Heart left ventricle (tissue), 16 donors: ENCODE data around the gene ARSG. TPM values are rescaled to one million over a fixed set of nuclear protein-coding genes. Genes with fewer than 3 reads are reported as not detected.

Experiments used
- ATAC-seq, 4 donors: fragments of 200-7000 bp; cut with Tn5 transposase; one replicate each; pipeline ENCODE4 v1.9.1; 2020 to 2022; ENCODE audit warnings: moderate library complexity in 4 of 4, mild to moderate bottlenecking in 3 of 4, moderate number of reproducible peaks in 1 of 4
- DNase-seq, 5 donors: peaks; one replicate each; pipeline ENCODE4 v3.0.0-alpha.2; 2020
- H3K27ac ChIP-seq, 12 donors: fragments of 200-600 bp; sonication (generic) in 4 of 12; one replicate each; pipeline versions ENCODE4 v1.5.0 to v1.8.0; 2016 to 2022; ENCODE audit warnings: mild to moderate bottlenecking in 2 of 12
- H3K27me3 ChIP-seq, 9 donors: fragments of 200-600 bp; sonication (generic) in 2 of 9; one replicate each; pipeline versions ENCODE4 v1.5.1 to v1.8.0; 2016 to 2022; ENCODE audit warnings: mild to moderate bottlenecking in 3 of 9
- H3K36me3 ChIP-seq, 9 donors: fragments of 200-600 bp; sonication (generic) in 2 of 9; one replicate each; pipeline versions ENCODE4 v1.5.0 to v1.8.0; 2018 to 2022; ENCODE audit warnings: mild to moderate bottlenecking in 2 of 9
- H3K4me1 ChIP-seq, 12 donors: fragments of 200-600 bp; sonication (generic) in 4 of 12; one replicate each; pipeline versions ENCODE4 v1.5.0 to v1.8.0; 2016 to 2022; ENCODE audit warnings: mild to moderate bottlenecking in 3 of 12
- H3K4me3 ChIP-seq, 12 donors: fragments of 200-600 bp; sonication (generic) in 4 of 12; one replicate each; pipeline versions ENCODE4 v1.5.0 to v1.8.0; 2017 to 2022; ENCODE audit warnings: mild to moderate bottlenecking in 9 of 12, moderate library complexity in 4 of 12
- H3K9me3 ChIP-seq, 12 donors: fragments of 200-600 bp; sonication (generic) in 4 of 12; one replicate each; pipeline versions ENCODE4 v1.5.0 to v1.8.0; 2016 to 2022; ENCODE audit warnings: mild to moderate bottlenecking in 1 of 12
- CTCF ChIP-seq, 12 donors: fragments of 200-600 bp; sonication (generic) in 4 of 12; IDR thresholded peaks; one replicate each; pipeline versions ENCODE4 v1.5.0 to v1.8.0; 2018 to 2022; ENCODE audit warnings: antibody characterized with exemption in 12 of 12, mild to moderate bottlenecking in 5 of 12
- POLR2A ChIP-seq, 2 donors: fragments of 450-650 bp; IDR thresholded peaks; one replicate each; pipeline ENCODE4 v1.6.1; 2017; ENCODE audit warnings: antibody characterized with exemption in 2 of 2, mild to moderate bottlenecking in 2 of 2, moderate library complexity in 2 of 2
- WGBS, 4 donors: extraction: QIAGEN DNeasy Blood & Tissue Kit in 2 of 4; methylation state at CpG; one replicate each; pipeline versions ENCODE4 v1.1.5 to v1.1.7; 2013 to 2018; 5-methylcytosine and 5-hydroxymethylcytosine counted together
- intact Hi-C, 10 donors: fragments of 100-400 bp; cut with DNase I; formaldehyde crosslinking; loops; one replicate each; pipeline versions ENCODE4 v1.11.1 to v1.14.2; 2022
- polyA plus RNA-seq, 2 donors: library from polyadenylated mRNA; stranded (reverse); fragments of 200-250 nt; gene quantifications; one replicate each; pipeline ENCODE4 v1.2.3, GENCODE V29; 2013
- total RNA-seq, 9 donors: library from RNA; depleted of rRNA in 2 of 9; stranded (reverse); fragments of >200 nt in 2 of 9; fragmentation: NEBNext Ultra II Directional in 3 of 9; extraction: Animal tissue kit (Norgen Biotek cat#: 25700) in 3 of 9; gene quantifications; one replicate each; pipeline versions ENCODE4 v1.1.0 to v1.2.4, GENCODE V29; 2016 to 2023
- donor health status: ischemic (EF 13 %, LVEDD 7.1; RV severe dilation, severe dysfunction).
- donor health status: healthy with polysubstance abuse.
- donor health status: DM: no; HTN: yes; CAD: no.
- donor health status: DM: no; HTN: no; CAD: no.
- donor health status: ischemic (EF 25% LVEDD 6.9; RV normal size, moderate dysfunction).
- donor health status: ischemic (EF 25% LVEDD 5.7; RV mildly dilated, moderate dysfunction).
- donor health status: healthy.
- donor health status: DM: yes; HTN: yes; CAD: no.
- donor health status: ischemic (EF 35%, LVEDD 5.7; RV mildly dilated, moderate dysfunction).
- donor health status: nonischemic (EF 11% LVEDD 7.7; RV severe dilation, severe dysfunction).
- donor health status: DM: yes; HTN: yes; CAD: no.
- donor health status: PGD.
- donor health status: ischemic (EF 29% LVEDD 5.4; RV normal size, mild dysfunction).
- donor health status: nonischemic (EF 23%, LVEDD 6.1; RV moderate dilation, normal function).

ARSG gene
- total and polyA plus RNA-seq, 11 donors = 1.2 to 4.9 (median 3.3) TPM

GRCh38 chr17:68289473-68289872 is 1.8 kb upstream of the ARSG start:
- no peaks in the 10 kb centered on the region for H3K36me3 ChIP-seq
- peak overlapping the region in 2 of 12 donors; percentile 82 to 98 for H3K27ac ChIP-seq
- peaks cover 2 to 33% (median 13%) of the 10 kb centered on the region in 12 donors for H3K4me1 ChIP-seq
- H3K4me3 ChIP-seq = peak overlapping the region in 3 of 12 donors; percentile 60 to 91 (median 81)
- intact Hi-C loops = no loop called here
- no peak for ATAC-seq
- H3K27me3 ChIP-seq = peaks cover 0 to 9% (median 3%) of the 10 kb centered on the region in 9 donors
- 87 to 92% (median 89%) methylated on average over 7 of the region's 7 CpGs for WGBS, 4 donors
- no peaks in the 10 kb centered on the region for H3K9me3 ChIP-seq
- DNase-seq = no peak
- no peak for TF ChIP-seq CTCF (IDR thresholded peaks at IDR 0.05)
- TF ChIP-seq POLR2A (IDR thresholded peaks at IDR 0.05) = no peak

GRCh38 chr17:68289936-68290267 is 1.4 kb upstream of the ARSG start:
- peak overlapping the region in 10 of 12 donors; percentile 60 to 91 (median 71) for H3K4me3 ChIP-seq
- H3K27me3 ChIP-seq = peaks cover 0 to 13% (median 3%) of the 10 kb centered on the region in 9 donors
- ATAC-seq (no peak), DNase-seq (no peak)
- no peak for TF ChIP-seq CTCF (IDR thresholded peaks at IDR 0.05)
- no peak for TF ChIP-seq POLR2A (IDR thresholded peaks at IDR 0.05)
- H3K27ac ChIP-seq = peak overlapping the region in 4 of 12 donors; percentile 71 to 98 (median 78)
- intact Hi-C loops = loop anchor here in 3 of 10 donors (5.0 to 10.0 kb wide), 2 partner anchors 85 to 87 kb away; no protein-coding TSS in a partner anchor
- H3K4me1 ChIP-seq = peaks cover 2 to 33% (median 13%) of the 10 kb centered on the region in 12 donors
- H3K36me3 ChIP-seq = no peaks in the 10 kb centered on the region
- H3K9me3 ChIP-seq = no peaks in the 10 kb centered on the region
- 31 to 46% (median 36%) methylated on average over 9 of the region's 9 CpGs for WGBS, 4 donors

DNA sequence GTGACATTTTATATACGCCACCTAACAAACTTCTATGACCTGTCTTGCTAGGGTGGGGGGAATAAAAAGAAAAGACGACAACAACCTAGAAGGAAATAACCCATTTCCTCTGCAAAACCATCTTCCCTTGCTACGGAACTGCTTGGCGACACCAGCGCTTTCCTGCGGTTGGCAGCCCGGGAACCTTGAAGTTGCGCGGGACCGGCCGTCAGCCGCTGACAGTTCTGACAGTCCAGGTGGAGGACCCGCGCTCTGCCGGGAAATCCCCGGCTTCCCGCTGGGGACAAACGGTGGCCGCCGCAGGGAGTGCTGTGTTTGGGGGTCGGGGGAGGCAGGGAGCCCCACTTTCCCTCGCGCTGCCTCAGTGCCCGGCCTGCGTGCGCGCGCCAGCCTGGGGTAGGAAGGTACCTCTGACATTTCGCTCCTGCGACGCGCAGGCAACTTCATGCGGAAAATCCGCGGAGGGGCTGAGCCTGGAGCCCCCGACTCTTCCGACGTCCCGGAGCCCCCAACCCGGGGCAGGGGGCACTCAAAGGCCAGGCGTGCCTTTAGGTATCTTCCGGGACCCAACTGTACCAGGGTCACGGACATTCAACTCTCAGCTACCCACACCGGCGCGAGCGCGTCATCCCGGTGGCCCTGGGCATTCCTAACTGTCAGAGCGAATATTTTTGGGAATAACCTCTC is 884 bp upstream of the ARSG start:
- 2 to 4% (median 3%) methylated on average over 33 to 50 of the region's 50 CpGs for WGBS, 4 donors
- Histone ChIP-seq H3K9me3 (no peaks in the 10 kb centered on the region), H3K4me1 (peaks cover 2 to 33% (median 13%) of the 10 kb centered on the region in 12 donors), H3K27ac (peak overlapping the region in 7 of 12 donors; percentile 28 to 98 (median 71)), H3K27me3 (peaks cover 0 to 18% (median 3%) of the 10 kb centered on the region in 9 donors), H3K36me3 (no peaks in the 10 kb centered on the region), H3K4me3 (peak overlapping the region in 11 of 12 donors; percentile 60 to 91 (median 70))
- DNase-seq (peak in 3 of 5 donors; percentile 13 to 68 (median 41)), ATAC-seq (peak in 2 of 4 donors; percentile 7 to 21)
- intact Hi-C loops = loop anchor here in 3 of 10 donors (5.0 to 10.0 kb wide), 2 partner anchors 84 to 87 kb away; no protein-coding TSS in a partner anchor
- TF ChIP-seq CTCF (IDR thresholded peaks at IDR 0.05) (no peak), POLR2A (IDR thresholded peaks at IDR 0.05) (no peak)
